HG03439 (cell line): ENCODE data around the gene RIMKLA.

Source experiments
- ATAC-seq: cut with Tn5 transposase; IDR thresholded peaks from one replicate; pipeline ENCODE4 v1.9.1; 2021; ENCODE audit warnings: mild to moderate bottlenecking, moderate library complexity; ENCODE audit not compliant: unreplicated experiment

RIMKLA gene, protein sequence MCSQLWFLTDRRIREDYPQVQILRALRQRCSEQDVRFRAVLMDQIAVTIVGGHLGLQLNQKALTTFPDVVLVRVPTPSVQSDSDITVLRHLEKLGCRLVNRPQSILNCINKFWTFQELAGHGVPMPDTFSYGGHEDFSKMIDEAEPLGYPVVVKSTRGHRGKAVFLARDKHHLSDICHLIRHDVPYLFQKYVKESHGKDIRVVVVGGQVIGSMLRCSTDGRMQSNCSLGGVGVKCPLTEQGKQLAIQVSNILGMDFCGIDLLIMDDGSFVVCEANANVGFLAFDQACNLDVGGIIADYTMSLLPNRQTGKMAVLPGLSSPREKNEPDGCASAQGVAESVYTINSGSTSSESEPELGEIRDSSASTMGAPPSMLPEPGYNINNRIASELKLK

DNA sequence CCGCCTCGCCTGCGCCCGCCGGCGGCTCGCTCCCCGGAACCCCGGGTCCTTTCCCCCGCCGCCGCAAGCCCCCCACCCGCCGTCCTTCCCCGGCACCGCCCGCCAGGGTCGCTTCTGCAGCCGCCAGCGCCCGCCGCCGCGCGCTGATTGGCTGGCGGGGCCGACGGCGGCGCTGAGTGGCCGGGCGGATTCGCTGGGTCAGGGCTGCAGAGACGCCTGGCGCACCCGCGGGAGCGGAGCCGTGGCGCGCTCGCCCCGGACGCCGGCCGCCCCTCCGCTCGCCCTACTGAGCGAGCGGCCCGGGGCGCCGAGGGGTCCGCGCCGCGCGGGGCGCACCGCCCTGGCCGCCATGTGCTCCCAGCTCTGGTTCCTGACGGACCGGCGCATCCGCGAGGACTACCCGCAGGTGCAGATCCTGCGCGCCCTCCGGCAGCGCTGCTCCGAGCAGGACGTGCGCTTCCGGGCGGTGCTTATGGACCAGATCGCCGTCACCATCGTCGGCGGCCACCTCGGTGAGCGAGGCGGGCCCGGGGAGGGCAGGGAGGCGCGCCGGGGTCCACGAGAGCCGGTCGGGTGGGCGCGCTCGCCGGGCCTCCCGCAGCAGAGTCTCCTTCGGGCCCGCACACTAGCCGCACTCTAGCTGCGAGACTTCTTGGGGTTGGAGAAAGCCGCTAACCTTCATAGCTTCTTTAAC, at the start of gene RIMKLA:
Gene RIMKLA, plus strand, starts transcription at position 207 of the 694 bp plus-strand sequence. Its CDS starts 143 bp downstream, at position 350.
- peak; percentile 87 for ATAC-seq

DNA sequence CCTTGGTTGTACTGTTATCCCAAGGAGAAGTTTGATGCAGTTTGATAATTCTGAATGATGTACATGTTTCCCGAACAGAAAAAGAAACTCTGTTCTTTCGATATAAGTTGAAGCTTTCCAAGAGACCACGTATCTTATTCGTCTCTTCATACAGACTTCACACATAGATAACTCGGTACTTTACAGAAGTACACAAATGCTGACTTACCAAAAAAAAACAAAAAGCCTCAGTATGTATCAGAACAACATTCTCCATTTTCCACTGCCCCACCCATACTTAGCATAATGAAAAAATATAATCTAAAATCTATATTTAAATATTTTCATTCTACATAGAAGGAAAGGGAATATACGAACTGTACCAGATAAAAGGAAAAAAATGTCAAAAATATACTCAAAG, 47.7 kb upstream of the RIMKLA start:
- ATAC-seq, result no peak

DNA sequence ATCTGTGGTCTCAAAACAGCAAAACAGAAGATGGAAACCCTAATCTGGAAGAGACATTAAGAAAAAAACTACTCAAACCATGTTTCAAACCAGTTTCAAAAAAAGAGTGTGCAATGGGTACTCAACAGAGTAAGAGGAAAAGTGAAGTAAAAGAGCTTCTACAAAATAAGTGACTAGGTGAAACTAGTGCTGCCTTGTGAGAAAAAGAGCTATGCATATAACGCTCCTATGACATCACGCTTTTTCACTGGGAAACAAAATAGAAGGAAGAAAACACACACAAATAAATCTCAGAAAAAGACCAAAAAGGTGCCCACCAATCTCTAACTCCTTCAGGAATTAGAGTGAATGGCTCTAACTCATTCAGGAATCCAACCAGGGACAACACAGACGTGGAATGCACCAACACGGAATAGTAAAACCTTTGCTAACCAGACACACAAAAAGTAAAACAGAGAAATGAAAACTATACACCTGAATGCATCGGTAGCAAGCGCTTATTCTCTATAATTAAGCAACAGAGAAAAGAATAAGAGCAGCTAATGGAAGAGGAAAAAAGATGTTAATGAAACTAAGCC, 46.8 kb upstream of the RIMKLA start:
- ATAC-seq, result no peak

DNA sequence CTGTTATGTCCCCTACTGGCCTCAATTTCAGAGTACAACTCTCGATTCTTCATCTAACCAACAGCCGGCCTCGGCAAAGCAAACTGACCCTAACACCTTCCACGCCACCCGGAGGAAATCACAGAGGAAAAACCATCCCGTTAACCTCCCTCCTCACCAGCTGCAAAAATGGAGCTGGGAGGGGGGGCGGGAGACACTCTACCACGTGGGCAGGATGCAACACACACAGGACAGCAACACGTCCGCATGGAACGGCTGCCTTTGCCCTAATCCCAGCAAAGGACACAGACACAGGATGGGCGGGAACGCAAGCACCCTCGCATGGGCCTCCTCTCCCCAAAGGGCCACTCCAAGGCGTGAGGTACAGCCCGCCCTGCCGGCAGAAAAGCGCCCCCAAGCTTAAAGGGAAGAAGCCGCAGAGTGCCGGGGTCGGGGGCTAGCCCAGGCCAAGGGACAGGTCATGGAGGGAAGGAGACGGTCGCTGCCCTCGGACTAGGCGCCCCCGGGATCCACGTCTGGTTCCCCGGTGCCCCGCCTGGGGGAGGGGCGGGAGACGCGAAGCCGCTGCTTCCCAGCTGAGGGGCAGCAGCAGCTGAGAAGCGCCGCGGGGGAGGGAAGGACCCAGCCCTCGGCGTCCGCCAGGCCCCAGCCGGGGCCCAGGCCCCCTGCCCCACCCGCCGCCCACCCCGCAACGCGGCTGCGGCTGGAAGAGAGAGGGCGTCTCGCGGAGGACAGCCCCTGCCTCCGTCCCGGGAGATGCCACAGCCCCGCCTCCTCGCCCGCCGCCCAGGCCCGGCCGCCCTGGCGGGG, 46.1 kb upstream of the RIMKLA start:
- peak; percentile 63 for ATAC-seq

DNA sequence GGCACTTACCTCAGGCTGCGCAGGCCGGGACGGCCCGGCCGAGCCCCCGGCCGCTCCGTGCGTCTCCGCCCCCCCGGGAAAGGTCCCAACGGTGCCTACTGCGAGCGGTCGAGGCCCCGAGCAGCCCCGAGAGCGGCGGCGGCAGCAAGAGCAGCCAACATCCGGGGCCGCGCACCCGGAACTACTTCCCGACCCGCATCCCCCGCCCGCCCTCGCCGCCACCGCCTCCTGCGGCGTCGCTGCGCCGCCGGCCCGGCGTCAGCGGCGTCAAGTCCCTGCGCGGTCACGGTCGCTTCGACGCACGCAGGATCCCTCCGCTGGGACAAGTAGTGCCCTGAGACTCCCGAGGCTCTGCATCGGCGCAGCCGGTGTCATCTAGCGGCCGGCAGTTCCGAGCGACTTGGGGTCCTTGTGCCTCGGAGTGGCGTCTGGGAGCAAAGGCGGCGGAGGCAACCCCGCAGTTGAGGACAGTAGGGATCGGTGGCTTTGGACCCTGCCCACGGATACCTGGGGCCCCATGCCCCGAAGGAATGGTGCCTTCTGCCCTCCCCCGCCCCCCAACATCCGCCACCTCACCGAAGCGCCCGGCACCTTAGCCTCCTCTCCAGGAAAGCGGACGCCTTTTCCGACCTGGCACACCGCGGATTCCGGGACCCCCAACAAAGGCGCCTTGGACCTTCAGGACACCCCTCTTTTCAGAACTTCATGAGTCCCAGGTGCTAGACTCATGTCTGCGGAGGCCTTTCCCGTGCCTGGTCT, 45.4 kb upstream of the RIMKLA start, which contains the start of gene FOXJ3:
Gene FOXJ3, minus strand, starts transcription at position 186 of the 759 bp plus-strand sequence. CDS start 24,142 bp downstream, outside the sequence.
- peak; percentile 80 for ATAC-seq

DNA sequence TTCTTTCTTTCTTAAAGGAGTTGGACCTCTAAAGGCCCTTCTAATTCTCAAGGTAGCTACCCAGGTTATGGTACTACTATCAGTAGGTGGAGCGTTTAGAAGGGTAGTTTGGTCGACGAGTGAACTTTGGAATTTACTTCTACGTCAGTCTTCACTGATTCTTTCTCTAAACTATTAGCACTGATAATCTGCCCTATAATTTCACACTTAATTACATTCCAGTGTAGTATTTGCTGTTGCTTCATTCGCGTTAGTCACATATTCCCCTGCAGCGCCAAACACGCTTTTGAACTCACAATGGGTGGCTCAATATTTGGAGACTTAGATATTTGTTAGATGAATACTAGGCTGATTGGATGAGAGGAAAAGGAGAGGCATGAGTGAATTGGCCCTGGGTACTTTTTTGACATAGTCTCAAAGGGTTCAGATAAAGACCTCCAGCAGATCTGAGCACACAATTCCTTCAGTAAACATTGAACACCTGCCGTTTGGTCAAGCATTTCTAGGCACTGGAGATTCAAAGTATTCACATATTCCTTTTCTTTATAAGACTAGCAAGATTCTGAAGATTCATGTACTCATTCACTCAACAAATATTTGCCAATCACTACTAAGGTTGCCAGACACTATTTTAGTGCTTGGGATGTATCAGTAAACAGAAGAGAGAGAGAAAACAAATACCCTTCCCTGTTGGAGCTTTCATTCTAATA, 44.6 kb upstream of the RIMKLA start:
- no peak for ATAC-seq

DNA sequence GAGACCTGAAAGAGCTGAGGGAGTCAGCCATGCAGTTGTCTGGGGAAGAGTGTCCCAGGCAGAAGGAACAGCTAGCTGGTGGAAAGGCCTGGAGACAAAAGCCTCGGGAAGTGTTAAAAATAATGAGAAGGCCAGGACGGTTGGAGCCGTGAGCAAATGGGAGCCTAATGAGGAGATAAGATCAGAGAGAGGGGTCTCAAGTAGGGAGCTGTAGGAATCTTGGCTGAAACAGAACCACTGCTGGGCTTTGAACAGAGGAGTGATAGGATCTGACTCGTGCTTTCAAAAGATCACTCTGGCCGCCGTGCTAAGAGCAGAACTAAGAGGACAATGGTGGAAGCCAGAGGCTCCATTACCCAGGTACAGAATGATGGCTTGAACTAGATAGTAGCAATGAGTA, 43.6 kb upstream of the RIMKLA start:
- no peak for ATAC-seq

DNA sequence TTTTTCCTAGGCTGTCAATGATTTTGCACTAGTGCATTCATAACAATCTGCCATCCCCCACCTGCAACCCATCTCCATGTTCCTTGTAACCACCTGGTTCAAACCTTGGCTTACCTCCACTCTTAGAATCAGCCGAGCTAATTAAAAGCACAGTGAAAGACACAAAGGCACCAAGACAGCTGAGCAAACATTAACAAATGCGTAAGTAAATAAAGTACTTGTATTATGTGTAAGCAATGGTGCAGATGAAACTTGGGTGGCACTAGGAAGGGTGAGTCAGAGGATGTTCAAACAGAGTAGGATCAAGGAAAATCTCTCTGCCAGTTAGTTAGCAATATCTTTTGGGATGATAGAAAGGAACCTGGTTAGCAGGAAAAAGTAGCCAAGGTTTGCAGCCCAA, 40.5 kb upstream of the RIMKLA start:
- ATAC-seq, result no peak

DNA sequence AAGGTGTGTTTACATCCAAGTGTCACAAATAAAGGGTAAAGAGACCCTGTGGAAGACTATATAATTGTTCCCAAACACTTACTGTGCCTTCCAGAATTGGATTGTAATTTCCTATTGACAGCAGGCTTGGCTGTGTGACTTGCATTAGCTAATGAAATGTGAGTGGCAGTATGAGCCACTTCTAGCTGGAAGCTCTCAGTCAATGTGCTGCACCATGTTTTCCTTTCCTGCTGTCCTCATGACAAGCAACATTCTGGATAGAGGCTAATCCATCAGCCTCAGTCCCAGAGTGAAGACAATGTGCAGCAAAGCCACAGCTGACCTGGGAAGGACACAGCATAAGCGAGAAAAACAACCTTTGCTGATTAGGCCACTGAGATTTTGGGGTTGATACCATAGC, 39.7 kb upstream of the RIMKLA start:
- ATAC-seq, result no peak

DNA sequence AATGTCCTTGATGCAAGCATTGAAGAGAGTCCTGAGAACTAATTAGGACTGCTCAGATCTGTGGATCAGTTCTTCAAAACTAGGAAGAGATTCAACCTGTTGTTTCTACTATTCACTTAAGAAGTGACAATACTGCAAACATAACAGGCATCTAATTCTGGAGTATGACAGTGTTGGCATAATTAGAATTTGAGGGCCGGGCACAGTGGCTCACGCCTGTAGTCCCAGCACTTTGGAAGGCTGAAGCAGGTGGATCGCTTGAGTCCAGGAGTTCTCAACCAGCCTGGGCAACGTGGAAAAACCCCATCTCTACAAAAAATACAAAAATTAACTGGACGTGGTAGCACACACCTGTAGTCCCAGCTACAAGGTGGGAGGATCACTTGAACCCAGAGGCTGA, 37.5 kb upstream of the RIMKLA start:
- ATAC-seq, result no peak

DNA sequence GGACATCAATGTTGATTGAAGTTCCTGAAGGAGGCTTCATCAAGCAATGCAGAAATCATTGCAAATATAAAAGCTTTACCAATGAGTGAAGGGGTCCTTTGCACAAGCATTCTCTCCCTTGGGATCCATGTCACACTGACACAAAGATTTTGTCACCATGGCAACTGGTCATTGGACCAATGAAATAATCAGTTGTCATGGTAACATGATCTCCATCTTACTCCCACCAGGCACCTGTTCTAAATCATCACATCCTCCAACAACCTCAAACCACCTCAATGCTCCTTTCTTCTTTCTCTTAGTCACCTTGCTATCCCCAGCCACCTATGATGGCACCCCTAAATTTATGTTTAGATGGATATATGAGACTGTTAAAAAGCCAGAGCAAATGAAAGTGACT, 32.1 kb upstream of the RIMKLA start:
- ATAC-seq, result no peak

DNA sequence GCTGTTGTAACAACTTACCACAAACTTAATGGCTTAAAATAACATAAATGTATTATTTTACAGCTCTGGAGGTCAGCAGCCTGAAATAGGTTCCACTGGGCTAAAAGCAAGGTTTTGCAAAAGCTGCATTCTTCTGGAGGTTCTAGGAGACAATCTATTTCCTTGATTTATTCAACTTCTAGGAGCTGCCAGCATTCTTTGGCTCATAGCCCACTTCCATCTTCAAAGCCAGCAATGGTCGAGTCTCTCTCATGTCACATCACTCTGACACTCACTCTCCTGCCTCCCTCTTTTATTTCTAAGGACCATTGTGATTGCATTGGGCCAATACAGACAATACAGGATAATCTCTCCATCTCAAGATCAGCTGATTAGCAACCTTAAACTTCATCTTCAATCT, 30.5 kb upstream of the RIMKLA start:
- no peak for ATAC-seq

DNA sequence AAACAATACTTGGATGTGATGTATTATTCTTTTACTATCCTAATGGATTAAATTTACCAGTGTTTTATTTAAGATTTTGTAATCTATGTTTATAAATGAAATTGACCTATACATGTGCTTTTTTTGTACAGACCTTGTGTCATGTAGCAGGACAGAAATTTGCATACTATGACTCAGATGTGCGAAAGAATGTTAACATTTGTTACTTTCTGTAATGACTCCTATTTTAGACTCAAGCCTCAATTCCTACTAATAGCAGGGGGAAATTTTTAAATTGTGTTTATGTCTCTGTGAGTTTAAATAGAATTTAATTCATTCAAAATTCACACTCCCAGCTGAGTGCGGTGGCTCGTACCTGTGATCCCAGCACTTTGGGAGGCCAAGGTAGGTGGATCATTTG, 21.8 kb upstream of the RIMKLA start:
- ATAC-seq, result peak; percentile 92

DNA sequence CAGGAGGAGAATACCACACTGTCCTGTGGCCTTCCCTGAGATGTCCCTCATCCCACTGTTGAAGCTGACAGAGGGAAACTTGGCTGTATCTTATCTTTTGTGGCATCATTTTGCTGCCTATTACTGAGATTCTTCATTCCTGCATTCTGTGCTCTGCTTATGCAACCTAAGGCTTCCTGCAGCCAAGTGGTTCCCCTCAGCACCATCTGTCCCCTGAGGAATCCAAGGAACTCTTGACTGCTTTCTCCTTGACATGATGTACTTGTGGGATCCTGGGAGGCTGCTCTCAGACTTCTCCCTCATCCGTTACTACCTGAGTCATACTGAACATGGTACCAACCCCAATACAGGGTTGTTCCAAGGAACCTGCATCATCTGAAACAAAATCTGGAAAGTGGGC, 21.1 kb upstream of the RIMKLA start:
- ATAC-seq, result no peak

DNA sequence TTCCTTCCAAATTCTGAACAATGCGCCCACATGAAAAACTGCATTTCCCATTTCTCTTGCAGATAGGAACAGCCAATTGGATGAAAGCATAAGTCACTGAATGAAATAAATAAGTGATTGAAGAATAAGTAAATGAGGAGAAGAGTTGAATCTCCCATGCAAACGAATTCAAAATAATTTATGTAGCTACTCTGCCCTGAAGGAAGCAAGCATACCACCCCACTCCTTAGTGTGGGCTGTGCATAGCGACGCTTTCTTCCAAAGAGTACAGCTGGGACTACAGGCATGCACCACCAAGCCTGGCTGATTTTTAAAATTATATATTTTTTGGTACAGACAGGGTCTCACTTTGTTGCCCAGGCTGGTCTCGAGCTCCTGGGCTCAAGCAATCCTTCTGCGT, 16.5 kb upstream of the RIMKLA start:
- no peak for ATAC-seq

DNA sequence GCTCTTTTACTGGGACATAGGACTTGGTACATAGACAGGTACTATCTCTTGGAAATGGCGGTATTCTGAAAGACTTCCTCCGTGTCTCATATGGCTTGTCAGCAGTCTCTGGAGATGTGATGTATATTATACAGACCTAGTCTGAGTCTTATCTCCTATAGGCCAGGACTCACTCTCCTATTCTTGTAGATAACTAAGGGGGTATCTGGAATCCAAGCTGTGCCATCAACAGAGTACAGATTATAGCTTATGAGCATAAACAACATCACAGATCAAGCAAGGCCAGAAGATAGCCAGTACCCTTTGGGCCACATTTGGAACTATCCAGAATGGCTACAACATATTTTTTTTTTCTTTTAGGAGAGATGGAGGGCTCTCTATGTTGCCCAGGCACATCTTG, 16.1 kb upstream of the RIMKLA start:
- ATAC-seq, result no peak

DNA sequence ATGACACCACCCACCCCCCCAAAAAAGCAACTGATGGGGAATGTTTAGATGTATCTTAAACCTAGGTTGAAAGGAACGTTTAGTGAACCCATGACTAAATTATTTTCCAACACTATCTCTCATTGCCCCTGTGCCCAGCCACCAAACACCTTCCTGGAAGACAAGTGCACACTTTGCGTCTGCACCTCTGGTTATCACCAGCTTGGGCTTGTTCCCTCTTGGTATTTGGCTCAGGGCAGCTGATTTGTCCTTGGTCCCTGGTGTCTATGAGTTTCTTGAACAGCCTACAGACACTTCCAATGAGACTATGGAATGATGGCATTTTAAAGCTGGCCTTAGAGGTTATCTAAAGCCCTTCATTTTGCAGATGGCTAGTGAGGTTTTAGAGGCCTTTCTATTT, 15.5 kb upstream of the RIMKLA start:
- ATAC-seq, result no peak

DNA sequence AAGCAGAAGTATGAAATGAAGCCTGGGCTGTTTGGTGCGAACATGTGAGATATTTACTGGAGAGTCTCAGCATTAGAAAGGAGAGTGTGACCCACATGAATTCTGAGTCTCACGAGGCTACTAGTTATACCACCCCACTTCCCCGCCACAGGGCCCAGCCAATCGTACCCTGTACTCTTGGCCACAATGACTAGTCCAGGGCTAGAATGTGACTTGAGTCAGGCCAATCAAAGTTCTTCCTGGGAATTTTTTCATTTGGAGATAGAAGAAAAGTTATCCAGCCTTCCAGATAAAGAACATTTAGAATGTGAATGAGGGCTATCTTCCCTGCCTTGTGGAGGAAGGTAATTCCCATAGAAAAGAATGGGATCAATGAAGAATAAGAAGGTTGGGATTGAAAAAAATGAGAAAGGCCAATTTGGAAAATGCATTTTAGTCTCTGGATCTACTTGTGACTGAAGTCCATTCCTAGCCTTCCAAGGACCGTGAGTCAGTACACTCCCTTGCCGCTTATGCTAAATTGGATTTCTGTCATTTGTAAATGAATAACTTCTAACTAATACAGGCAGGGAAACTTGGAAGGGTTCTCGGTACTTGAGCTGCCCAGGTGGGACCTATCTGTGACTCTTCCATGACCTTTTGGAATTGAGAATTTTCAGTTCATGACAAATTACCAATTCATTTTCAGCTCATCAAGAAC, 12.3 kb upstream of the RIMKLA start:
- no peak for ATAC-seq

DNA sequence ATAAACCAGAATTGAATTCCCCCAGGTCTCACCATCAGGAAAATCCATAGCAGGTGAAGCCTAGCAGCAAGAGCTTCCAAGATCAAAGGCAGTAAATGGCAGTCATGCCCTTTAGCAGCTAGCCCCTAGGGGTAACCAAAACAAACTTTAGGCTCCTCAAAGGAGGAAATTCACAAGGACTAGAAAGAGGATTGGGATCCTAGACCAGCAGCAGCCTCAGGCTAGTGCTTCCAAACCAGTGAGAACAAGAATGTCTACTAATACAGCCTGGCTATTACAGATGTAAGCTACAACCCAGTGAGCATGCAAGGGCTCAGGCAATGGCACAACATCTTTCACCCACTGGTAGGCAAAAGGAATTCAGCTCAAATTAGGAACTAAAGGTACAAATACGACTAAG, 11.1 kb upstream of the RIMKLA start:
- no peak for ATAC-seq
